Lung (tissue), 16 donors: ENCODE measurements around the gene ST3GAL3. TPM values are rescaled to one million over a fixed set of nuclear protein-coding genes. Genes with fewer than 3 reads are reported as not detected.

Experiments
- ATAC-seq: fragments of 200-7000 bp; cut with Tn5 transposase; one replicate; pipeline ENCODE4 v1.9.1; 2020; ENCODE audit warnings: moderate number of reproducible peaks; ENCODE audit not compliant: insufficient read depth, low FRiP score
- DNase-seq, 3 donors: peaks; one replicate each; pipeline ENCODE4 v3.0.0-alpha.2; 2013 to 2017
- H3K27ac ChIP-seq, 2 donors: one replicate each; pipeline ENCODE4 v1.5.1; 2013; ENCODE audit warnings: mild to moderate bottlenecking in 2 of 2, moderate library complexity in 2 of 2, control low read depth in 1 of 2, inconsistent platforms in 1 of 2, low read depth in 1 of 2, low read length in 1 of 2
- H3K27me3 ChIP-seq, 3 donors: one replicate each; pipeline ENCODE4 v1.5.1; 2013; ENCODE audit warnings: low read length in 2 of 3; ENCODE audit not compliant: control insufficient read depth in 3 of 3, insufficient read depth in 3 of 3
- H3K36me3 ChIP-seq, 4 donors: one replicate each; pipeline ENCODE4 v1.5.1; 2013; ENCODE audit warnings: low read length in 4 of 4, mild to moderate bottlenecking in 1 of 4, moderate library complexity in 1 of 4; ENCODE audit not compliant: control insufficient read depth in 4 of 4, insufficient read depth in 4 of 4
- H3K4me1 ChIP-seq, 5 donors: one replicate each; pipeline ENCODE4 v1.5.1; 2013; ENCODE audit warnings: low read length in 5 of 5, mild to moderate bottlenecking in 2 of 5, moderate library complexity in 1 of 5; ENCODE audit not compliant: control insufficient read depth in 5 of 5, insufficient read depth in 5 of 5
- H3K4me3 ChIP-seq: one replicate; pipeline ENCODE4 v1.5.1; 2013; ENCODE audit warnings: mild to moderate bottlenecking, control low read depth, moderate library complexity
- H3K9ac ChIP-seq, 2 donors: one replicate each; pipeline ENCODE4 v1.5.1; 2013; ENCODE audit warnings: low read length in 2 of 2, control low read depth in 1 of 2; ENCODE audit not compliant: insufficient read depth in 1 of 2
- H3K9me3 ChIP-seq, 4 donors: one replicate each; pipeline ENCODE4 v1.5.1; 2013; ENCODE audit warnings: low read length in 3 of 4, mild to moderate bottlenecking in 1 of 4, moderate library complexity in 1 of 4; ENCODE audit not compliant: control insufficient read depth in 4 of 4, insufficient read depth in 3 of 4
- CTCF ChIP-seq: IDR thresholded peaks from 2 replicates; pipeline ENCODE4 v1.5.1; 2012; ENCODE audit warnings: mild to moderate bottlenecking; ENCODE audit errors: control extremely low read depth, extremely low read depth
- WGBS, 2 donors: extraction: QIAGEN DNeasy Blood & Tissue Kit; methylation state at CpG; one replicate each; pipeline ENCODE4 v1.1.7; 2013; 5-methylcytosine and 5-hydroxymethylcytosine counted together
- long read RNA-seq, 5 donors: transcript quantifications; one replicate each; lab custom pipeline, GENCODE V29; 2026
- polyA plus RNA-seq, 2 donors: library from polyadenylated mRNA; stranded (reverse); fragments of 200-250 nt; gene quantifications; one replicate each; pipeline ENCODE4 v1.2.1, GENCODE V29; 2013
- total RNA-seq, 2 donors: library from RNA; depleted of rRNA in 1 of 2; stranded (reverse); fragments of >200 nt in 1 of 2; gene quantifications; one replicate each; pipeline ENCODE4 v1.2.1, GENCODE V29; 2014 to 2021
- donor health status: control.
- donor health status: control.
- donor health status: Bipolar disorder and iron deficiency.
- donor health status: healthy.
- donor health status: DM: yes; HTN: yes; CAD: no.

ST3GAL3 gene
- total RNA-seq (10 to 100 TPM; 20.5 to 28.0 TPM), polyA plus RNA-seq (10 to 100 TPM in 1 of 2 donors, 1 to 10 TPM in 1; 8.4 to 13.6 TPM)
- long read RNA-seq, donor 1, transcript ST3GAL3-205 (12 exons, 2,299 nt) = major isoform, 5 of 7 reads
- long read RNA-seq, donor 1, partial matches to known transcripts = 0 of 7 reads
- long read RNA-seq, donor 1, other reads (novel, unspliced or antisense) = 0 of 7 reads
- long read RNA-seq, donor 2, partial matches to known transcripts = 0 of 2 reads
- long read RNA-seq, donor 2, other reads (novel, unspliced or antisense) = 0 of 2 reads
- long read RNA-seq, donor 3, partial matches to known transcripts = 0 of 5 reads
- long read RNA-seq, donor 3, other reads (novel, unspliced or antisense) = 0 of 5 reads
- long read RNA-seq, donor 4, partial matches to known transcripts = 0 of 6 reads
- long read RNA-seq, donor 4, other reads (novel, unspliced or antisense) = 0 of 6 reads
- long read RNA-seq, donor 5, partial matches to known transcripts = 5 of 10 reads
- long read RNA-seq, donor 5, other reads (novel, unspliced or antisense) = 0 of 10 reads

GRCh38 chr1:43707190-43708001 lies at the start of gene ST3GAL3:
Gene ST3GAL3, plus strand, starts transcription at chr1:43707536. Its CDS starts 28,727 bp downstream, at chr1:43736263.
- peaks cover 7 to 20% (median 16%) of the 10 kb centered on the region in 4 donors for H3K36me3 ChIP-seq
- H3K4me1 ChIP-seq = peaks cover 0 to 16% (median 4%) of the 10 kb centered on the region in 5 donors
- DNase-seq = peak; percentile 91 to 96 (median 93)
- peak; percentile 96 for ATAC-seq
- H3K4me3 ChIP-seq = peak within 1 kb of the TSS; percentile 96
- 0% methylated on average over 64 to 103 of the region's 103 CpGs for WGBS, 2 donors
- H3K27me3 ChIP-seq = no peaks in the 10 kb centered on the region
- no peak for TF ChIP-seq CTCF
- H3K9ac ChIP-seq = peak within 1 kb of the TSS; percentile 43 to 67
- no peaks in the 10 kb centered on the region for H3K9me3 ChIP-seq
- H3K27ac ChIP-seq = peak within 1 kb of the TSS; percentile 82 to 93

- no peak for DNase-seq
- Histone ChIP-seq H3K27me3 (no peaks in the 10 kb centered on the region), H3K9ac (no peak overlapping the region), H3K36me3 (peaks cover 46 to 57% (median 49%) of the 10 kb centered on the region in 4 donors), H3K9me3 (no peaks in the 10 kb centered on the region), H3K4me3 (no peak overlapping the region), H3K4me1 (peaks cover 0 to 1% (median 0%) of the 10 kb centered on the region in 5 donors), H3K27ac (no peak overlapping the region)
- WGBS, 2 donors = 94 to 95% methylated on average over 14 of the region's 14 CpGs
- no peak for TF ChIP-seq CTCF
- ATAC-seq = no peak
Measured at GRCh38 chr1:43659212-43660166, 47.8 kb upstream of the ST3GAL3 start.

GRCh38 chr1:43660355-43660754 lies 47.0 kb upstream of the ST3GAL3 start:
- no peak overlapping the region for H3K4me3 ChIP-seq
- ATAC-seq (no peak), DNase-seq (no peak)
- H3K27ac ChIP-seq = no peak overlapping the region
- H3K36me3 ChIP-seq = peaks cover 46 to 58% (median 49%) of the 10 kb centered on the region in 4 donors
- H3K9ac ChIP-seq = no peak overlapping the region
- no peaks in the 10 kb centered on the region for H3K27me3 ChIP-seq
- TF ChIP-seq CTCF = no peak
- H3K4me1 ChIP-seq = peaks cover 0 to 1% (median 0%) of the 10 kb centered on the region in 5 donors
- no peaks in the 10 kb centered on the region for H3K9me3 ChIP-seq
- WGBS, 2 donors = 89 to 95% methylated on average over 4 of the region's 4 CpGs
